ENCODE data around the gene PKNOX2.
"Not testable (repeated sequence)": the region's sequence is repeated elsewhere in the genome, so short reads cannot be mapped to it uniquely, and the experiment has no call there.

The PKNOX2 gene

DNA sequence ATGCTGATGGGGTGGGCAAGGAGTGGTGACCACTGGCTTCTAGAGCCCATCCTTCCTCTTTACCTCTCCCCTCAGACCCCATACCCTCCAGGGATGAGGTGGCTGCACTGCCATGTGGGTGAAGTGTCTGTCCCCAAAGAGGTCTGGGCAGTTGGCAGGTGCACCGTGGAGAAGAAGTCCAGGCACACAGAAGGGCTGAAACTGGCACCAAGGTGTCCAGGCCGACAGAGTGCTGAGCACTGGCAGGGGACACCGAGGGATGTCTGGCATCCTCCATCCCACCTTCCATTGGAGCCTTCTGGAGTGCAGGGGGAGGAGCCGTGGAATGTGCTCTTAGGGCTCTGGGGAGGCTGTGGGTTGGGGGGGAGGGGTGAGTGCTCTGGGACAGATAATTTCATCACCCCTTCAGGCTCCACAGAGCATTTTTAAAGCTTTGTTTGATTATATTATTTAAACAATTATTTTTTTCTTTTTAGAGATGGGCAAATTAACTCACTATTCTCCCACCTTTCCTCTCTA is 37.9 kb downstream of the PKNOX2 start:
- DNase-seq (ENCODE audit: low spot score) = peak; percentile 8

DNA sequence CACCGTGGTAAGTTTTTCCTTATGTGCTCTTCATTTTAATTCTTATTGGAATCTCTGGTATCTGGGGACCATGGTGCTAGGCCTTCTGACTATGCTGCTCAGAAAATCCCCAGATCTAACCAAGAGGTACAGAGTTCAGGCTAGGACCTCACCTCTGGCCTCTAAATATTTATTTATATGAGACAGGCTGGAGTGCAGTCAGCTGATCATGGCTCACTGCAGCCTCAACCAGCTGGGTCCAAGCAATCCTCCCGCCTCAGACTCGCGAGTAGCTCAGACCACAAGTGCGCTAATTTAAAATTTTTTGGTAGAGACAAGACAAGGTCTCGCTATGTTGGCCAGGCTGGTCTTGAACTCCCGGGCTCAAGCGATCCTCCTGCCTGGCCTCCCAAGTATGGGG is 38.4 kb downstream of the PKNOX2 start:
- no peak for DNase-seq (ENCODE audit: low spot score)

- DNase-seq (ENCODE audit: low spot score) = no peak
Measured at GRCh38 chr11:125207866-125208425, 43.4 kb downstream of the PKNOX2 start.

DNA sequence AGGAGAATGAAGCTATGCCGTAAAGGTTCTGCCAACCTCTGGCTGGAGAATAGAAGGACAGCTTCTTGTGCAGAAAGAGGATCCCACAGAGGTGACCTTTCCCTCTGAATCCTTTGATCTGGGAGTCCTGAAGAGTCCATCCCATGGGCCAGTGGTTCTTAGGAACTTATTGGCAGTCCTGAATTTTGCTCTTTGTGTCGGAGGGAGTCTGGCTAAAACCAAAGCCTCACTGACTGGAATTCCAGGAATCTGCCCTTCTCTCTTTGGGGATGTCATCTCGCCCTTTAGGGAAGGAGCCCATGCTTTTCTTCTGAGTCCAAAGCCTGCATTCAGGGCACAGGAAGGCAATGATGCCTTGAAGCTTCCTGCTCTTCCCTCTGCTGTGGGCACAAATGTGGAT is 45.5 kb downstream of the PKNOX2 start:
- DNase-seq (ENCODE audit: low spot score) = no peak

DNA sequence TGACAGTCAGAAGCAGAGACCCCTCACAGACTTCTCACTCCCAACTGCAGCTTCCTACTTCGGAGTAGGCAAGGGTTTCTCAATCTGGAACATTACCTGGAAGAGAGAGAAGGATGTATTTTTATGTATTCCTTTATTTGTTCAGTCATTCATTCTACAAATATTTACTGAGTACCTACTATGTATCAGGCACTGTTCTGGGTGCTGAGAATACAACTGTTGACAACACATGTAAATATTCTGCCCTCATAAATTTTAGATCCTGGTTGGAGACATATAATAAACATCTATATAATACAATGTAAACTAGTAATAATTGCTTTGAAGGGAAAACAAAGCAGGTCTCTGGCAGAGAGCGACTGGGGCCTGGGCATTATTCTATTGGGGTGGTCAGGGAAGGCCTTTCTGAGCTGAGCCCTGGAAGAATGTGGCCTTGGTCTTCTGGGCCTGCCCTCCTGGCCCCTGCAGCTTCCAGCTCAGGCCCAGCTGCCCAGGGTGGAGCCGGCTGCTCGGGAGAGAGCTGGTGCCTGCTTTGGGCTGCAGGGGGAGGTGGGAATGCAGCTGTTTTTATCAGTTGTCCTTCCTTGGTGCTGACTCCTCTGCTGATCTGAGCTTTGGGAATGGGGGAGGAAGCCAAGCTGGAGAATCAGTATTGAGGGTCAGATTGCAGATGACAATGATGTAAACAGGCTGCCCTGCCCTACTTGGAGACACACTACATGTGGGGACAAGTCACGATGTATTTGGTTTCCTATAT is 46.8 kb downstream of the PKNOX2 start:
- no peak for DNase-seq (ENCODE audit: low spot score)

GRCh38 chr11:125211948-125212340 is 47.4 kb downstream of the PKNOX2 start:
- no peak for DNase-seq (ENCODE audit: low spot score)

- no peak for DNase-seq (ENCODE audit: low spot score)
Measured at GRCh38 chr11:125214601-125215565, 50.3 kb downstream of the PKNOX2 start.

DNA sequence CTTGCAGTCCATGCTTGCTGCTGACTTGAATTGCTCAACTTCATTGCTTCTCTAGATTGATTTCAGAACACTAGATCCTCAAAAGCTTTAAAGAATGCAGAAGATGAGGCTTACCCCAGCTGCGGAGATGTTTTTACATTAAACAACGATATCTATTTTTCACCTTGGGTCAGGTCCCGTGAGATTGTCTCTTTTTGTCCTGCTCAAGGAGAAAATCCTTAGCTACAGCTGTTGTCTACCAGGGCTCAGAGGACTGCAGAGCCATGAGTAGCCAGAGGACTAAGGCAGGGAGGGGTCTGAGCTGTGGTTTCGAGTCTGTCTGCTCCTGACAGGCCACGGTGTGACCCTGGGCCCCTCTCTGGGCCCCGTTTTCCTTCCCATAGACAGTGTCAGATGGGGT is 51.4 kb downstream of the PKNOX2 start:
- DNase-seq (ENCODE audit: low spot score) = no peak

GRCh38 chr11:125218336-125218735 is 53.8 kb downstream of the PKNOX2 start:
- no peak for DNase-seq (ENCODE audit: low spot score)

- no peak for DNase-seq (ENCODE audit: low spot score)
Measured at GRCh38 chr11:125221461-125221860, 56.9 kb downstream of the PKNOX2 start.

DNA sequence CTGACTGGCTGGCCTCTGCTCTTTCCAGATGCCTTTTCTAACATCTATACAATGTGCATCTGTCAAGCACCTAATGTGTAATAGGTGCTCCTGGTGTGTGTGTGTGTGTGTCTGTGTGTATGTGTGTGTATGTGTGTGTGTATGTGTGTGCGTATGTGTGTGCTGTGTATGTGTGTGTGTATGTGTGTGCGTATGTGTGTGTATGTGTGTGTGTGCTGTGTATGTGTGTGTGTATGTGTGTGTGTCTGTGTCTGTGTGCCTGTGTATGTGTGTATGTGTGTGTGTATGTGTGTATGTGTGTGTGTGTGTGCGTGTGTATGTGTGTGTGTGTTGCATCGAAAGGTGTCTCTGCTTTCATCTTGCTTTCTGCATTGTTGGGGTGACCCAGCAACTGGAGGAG is 57.9 kb downstream of the PKNOX2 start:
- no peak for DNase-seq (ENCODE audit: low spot score)

DNA sequence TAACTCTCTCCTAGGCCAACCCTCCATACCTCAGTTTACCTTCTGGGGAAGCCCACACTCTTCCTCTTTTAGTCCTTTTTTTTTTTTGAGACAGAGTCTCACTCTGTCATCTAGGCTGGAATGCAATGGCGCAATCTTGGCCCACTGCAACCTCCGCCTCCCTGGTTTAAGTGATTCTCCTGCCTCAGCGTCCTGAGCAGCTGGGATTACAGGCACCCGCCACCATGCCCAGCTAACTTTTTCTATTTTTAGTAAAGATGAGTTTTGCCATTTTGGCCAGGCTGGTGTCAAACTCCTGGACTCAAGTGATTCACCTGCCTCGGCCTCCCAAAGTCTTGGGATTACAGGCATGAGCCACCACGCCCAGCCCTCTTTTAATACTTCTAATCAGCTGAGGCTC is 58.6 kb downstream of the PKNOX2 start:
- DNase-seq (ENCODE audit: low spot score) = not testable (repeated sequence)

- DNase-seq (ENCODE audit: low spot score) = peak; percentile 52
Measured at GRCh38 chr11:125223901-125224361, 59.4 kb downstream of the PKNOX2 start.

- DNase-seq (ENCODE audit: low spot score) = no peak
Measured at GRCh38 chr11:125224391-125225021, 60.0 kb downstream of the PKNOX2 start.

DNA sequence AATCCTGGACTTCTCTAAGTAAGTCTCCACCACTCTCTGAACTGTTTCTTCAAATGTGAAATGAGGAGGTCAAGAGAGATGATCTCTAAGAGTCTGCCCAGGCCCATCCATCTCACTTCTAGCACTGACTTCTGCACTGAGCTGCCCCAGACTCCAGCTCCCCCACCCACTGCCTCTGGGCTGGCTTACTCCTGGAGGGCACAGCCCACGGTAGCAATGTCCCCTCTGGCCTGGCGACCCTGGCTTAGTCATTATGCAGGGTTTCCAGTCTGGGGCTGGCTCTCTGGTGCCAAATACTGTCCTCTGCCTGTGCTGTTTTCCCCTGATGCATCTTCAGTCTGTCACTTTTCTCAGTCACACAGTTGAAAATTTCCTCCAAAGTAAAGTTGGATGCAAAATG is 60.9 kb downstream of the PKNOX2 start:
- DNase-seq (ENCODE audit: low spot score) = no peak

GRCh38 chr11:125226031-125226430 is 61.5 kb downstream of the PKNOX2 start:
- no peak for DNase-seq (ENCODE audit: low spot score)

GRCh38 chr11:125226706-125227105 is 62.2 kb downstream of the PKNOX2 start:
- no peak for DNase-seq (ENCODE audit: low spot score)

DNA sequence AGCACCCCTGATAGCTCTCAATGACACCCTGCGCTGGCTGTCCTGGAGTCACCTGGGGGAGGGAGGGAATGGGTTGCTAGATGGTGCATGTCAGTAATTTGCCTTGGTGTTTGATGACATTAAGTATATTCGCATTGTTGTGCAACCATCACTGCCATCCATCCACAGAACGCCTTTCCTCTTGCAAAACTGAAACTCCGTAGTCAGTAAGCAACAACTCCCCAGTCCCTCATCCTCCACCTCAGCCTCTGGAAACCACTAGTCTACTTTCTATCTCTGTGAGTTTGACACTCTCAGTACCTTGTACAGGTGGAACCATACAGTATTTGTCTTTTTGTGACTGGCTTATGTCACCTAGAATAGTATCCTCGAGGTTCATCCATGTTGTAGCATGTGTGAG is 62.6 kb downstream of the PKNOX2 start:
- no peak for DNase-seq (ENCODE audit: low spot score)

GRCh38 chr11:125228445-125228844 is 63.9 kb downstream of the PKNOX2 start:
- DNase-seq (ENCODE audit: low spot score) = no peak

GRCh38 chr11:125228993-125229392 is 64.4 kb downstream of the PKNOX2 start:
- DNase-seq (ENCODE audit: low spot score) = no peak

DNA sequence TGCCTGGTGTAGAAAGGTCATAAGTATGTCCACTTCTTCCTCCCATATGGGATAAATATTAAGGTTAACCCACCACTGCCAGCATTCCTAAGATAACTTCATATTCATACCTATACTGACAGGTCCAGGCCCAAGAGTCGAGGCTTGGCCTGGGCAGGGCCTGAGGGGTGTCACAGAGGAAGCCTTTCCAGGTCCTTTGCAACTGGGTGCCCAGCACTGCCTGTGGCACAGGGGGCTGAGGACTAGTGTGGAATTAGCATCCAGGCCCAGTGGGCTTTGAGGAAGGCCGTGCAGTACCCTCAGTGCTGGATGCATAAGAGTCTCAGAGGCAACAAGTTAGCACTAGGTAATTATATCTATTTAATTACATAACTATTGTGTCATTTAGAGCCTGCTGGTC is 65.4 kb downstream of the PKNOX2 start:
- DNase-seq (ENCODE audit: low spot score) = no peak

- no peak for DNase-seq (ENCODE audit: low spot score)
Measured at GRCh38 chr11:125233116-125233515, 68.6 kb downstream of the PKNOX2 start.
